Astrocyte (in vitro differentiated cells and primary cell): ENCODE measurements around the gene NCKAP5L. TPM values are rescaled to one million over a fixed set of nuclear protein-coding genes. Genes with fewer than 3 reads are reported as not detected.

Experiments used
- DNase-seq: peaks from one replicate; pipeline ENCODE4 v3.0.0-alpha.2; 2010; ENCODE audit warnings: low read depth
- FAIRE-seq: peaks from 2 replicates; lab custom pipeline; 2011; peaks lifted over from hg19 to GRCh38; lab: Jason Lieb, UNC
- H2AFZ ChIP-seq: 2 replicates; pipeline ENCODE4 v1.6.0; 2012; ENCODE audit warnings: low read depth, low read length, inconsistent platforms
- H3K27ac ChIP-seq: 2 replicates; pipeline ENCODE4 v1.5.1; 2011; ENCODE audit warnings: low read depth, low read length, inconsistent platforms
- H3K27me3 ChIP-seq: 2 replicates; pipeline ENCODE4 v1.6.0; 2011; ENCODE audit warnings: low read length, inconsistent platforms; ENCODE audit not compliant: insufficient read depth
- H3K36me3 ChIP-seq: 2 replicates; pipeline ENCODE4 v1.5.1; 2011; ENCODE audit warnings: low read length, inconsistent platforms; ENCODE audit not compliant: insufficient read depth
- H3K4me1 ChIP-seq: 2 replicates; pipeline ENCODE4 v1.5.1; 2011; ENCODE audit warnings: low read length, inconsistent platforms; ENCODE audit not compliant: insufficient read depth
- H3K4me2 ChIP-seq: 2 replicates; pipeline ENCODE4 v1.6.0; 2012; ENCODE audit warnings: low read length, inconsistent platforms
- H3K4me3 ChIP-seq: 2 replicates; pipeline ENCODE4 v1.5.1; 2011; ENCODE audit warnings: low read depth, mild to moderate bottlenecking, low read length, inconsistent platforms; ENCODE audit not compliant: insufficient read depth
- H3K79me2 ChIP-seq: 2 replicates; pipeline ENCODE4 v1.6.0; 2012; ENCODE audit warnings: mild to moderate bottlenecking, low read length, inconsistent platforms; ENCODE audit not compliant: insufficient read depth
- H3K9ac ChIP-seq: 2 replicates; pipeline ENCODE4 v1.6.0; 2012; ENCODE audit warnings: mild to moderate bottlenecking, low read length, inconsistent platforms
- H3K9me3 ChIP-seq: 2 replicates; pipeline ENCODE4 v1.5.1; 2012; ENCODE audit warnings: low read depth, mild to moderate bottlenecking, low read length, inconsistent platforms; ENCODE audit not compliant: insufficient read depth
- H4K20me1 ChIP-seq: 2 replicates; pipeline ENCODE4 v1.6.0; 2012; ENCODE audit warnings: low read length, inconsistent platforms; ENCODE audit not compliant: insufficient read depth
- H3K27ac Mint-ChIP-seq: one replicate; pipeline ENCODE4 v1.8.0; 2021; ENCODE audit warnings: mild to moderate bottlenecking, mixed read lengths; ENCODE audit not compliant: unreplicated experiment
- H3K27me3 Mint-ChIP-seq: one replicate; pipeline ENCODE4 v1.8.0; 2021; ENCODE audit warnings: low read depth, mixed read lengths; ENCODE audit not compliant: unreplicated experiment
- H3K36me3 Mint-ChIP-seq: one replicate; pipeline ENCODE4 v1.8.0; 2021; ENCODE audit warnings: low read depth, mixed read lengths; ENCODE audit not compliant: unreplicated experiment
- H3K4me1 Mint-ChIP-seq: one replicate; pipeline ENCODE4 v1.8.0; 2021; ENCODE audit warnings: low read depth, mixed read lengths; ENCODE audit not compliant: unreplicated experiment
- H3K4me3 Mint-ChIP-seq: one replicate; pipeline ENCODE4 v1.8.0; 2021; ENCODE audit warnings: mild to moderate bottlenecking, moderate library complexity, mixed read lengths; ENCODE audit not compliant: unreplicated experiment
- H3K9me3 Mint-ChIP-seq: one replicate; pipeline ENCODE4 v1.8.0; 2021; ENCODE audit warnings: mild to moderate bottlenecking, mixed read lengths; ENCODE audit not compliant: unreplicated experiment
- EZH2 ChIP-seq: IDR thresholded peaks from 2 replicates; pipeline ENCODE4 v1.6.1; 2012; ENCODE audit warnings: mild to moderate bottlenecking, low read length, inconsistent platforms; ENCODE audit not compliant: insufficient read depth
- total RNA-seq: library from RNA; stranded (reverse); gene quantifications from 2 replicates; pipeline ENCODE4 v1.2.1, GENCODE V29; 2021
- TF ChIP-seq, protein P1 (sequence below): IDR thresholded peaks from 2 replicates; pipeline ENCODE4 v1.5.1; 2011; ENCODE audit warnings: low read depth, mild to moderate bottlenecking, inconsistent platforms, low read length, moderate library complexity; ENCODE audit not compliant: insufficient read depth

Gene NCKAP5L
- total RNA-seq, 1 donor from 2014 or later = 59.5 TPM

DNA sequence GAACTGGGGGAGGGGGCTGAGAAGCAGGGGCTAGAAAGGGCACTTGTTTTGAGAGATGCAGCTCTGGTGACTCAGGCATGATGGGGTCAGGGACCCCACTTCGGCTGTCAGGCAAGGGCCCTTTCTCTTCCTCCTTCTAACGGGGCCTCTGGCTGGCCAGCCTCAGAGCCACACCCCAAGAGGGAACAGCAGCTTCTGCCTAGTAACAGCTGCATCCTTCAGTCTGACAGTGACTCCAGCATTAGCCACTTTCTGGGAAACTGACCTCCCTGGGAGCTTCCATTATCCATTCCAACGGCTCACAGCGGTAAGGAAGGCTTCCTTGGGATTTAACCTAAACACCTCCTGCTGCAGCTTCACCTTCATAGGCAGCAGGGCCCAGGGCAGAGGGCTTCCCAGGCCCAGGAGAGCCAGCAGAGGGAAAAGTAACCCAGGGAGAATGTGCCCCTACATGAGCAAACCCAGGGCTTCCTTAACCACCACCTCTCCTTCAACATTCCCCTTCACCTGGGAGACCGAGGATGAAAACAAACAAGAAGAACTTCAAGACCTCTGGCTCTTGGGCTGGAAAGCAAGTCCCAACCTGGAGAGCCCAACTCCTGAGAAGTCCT, 2.7 kb downstream of the NCKAP5L start:
- peaks cover 2% of the 10 kb centered on the region for H3K36me3 Mint-ChIP-seq
- no peaks in the 10 kb centered on the region for H3K27me3 ChIP-seq
- peak overlapping the region; percentile 22 for H3K4me3 ChIP-seq
- no peak overlapping the region for H2AFZ ChIP-seq
- peak overlapping the region; percentile 66 for H3K27ac ChIP-seq
- no peaks in the 10 kb centered on the region for H3K36me3 ChIP-seq
- peak; percentile 49 for DNase-seq
- H4K20me1 ChIP-seq = peaks cover 69% of the 10 kb centered on the region
- peaks cover 40% of the 10 kb centered on the region for H3K4me1 Mint-ChIP-seq
- H3K4me2 ChIP-seq = peak overlapping the region; percentile 97
- TF ChIP-seq EZH2 = no peak
- TF ChIP-seq, protein P1, sequence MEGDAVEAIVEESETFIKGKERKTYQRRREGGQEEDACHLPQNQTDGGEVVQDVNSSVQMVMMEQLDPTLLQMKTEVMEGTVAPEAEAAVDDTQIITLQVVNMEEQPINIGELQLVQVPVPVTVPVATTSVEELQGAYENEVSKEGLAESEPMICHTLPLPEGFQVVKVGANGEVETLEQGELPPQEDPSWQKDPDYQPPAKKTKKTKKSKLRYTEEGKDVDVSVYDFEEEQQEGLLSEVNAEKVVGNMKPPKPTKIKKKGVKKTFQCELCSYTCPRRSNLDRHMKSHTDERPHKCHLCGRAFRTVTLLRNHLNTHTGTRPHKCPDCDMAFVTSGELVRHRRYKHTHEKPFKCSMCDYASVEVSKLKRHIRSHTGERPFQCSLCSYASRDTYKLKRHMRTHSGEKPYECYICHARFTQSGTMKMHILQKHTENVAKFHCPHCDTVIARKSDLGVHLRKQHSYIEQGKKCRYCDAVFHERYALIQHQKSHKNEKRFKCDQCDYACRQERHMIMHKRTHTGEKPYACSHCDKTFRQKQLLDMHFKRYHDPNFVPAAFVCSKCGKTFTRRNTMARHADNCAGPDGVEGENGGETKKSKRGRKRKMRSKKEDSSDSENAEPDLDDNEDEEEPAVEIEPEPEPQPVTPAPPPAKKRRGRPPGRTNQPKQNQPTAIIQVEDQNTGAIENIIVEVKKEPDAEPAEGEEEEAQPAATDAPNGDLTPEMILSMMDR = no peak
- peak overlapping the region; percentile 87 for H3K9ac ChIP-seq
- H3K4me3 Mint-ChIP-seq = peak overlapping the region; percentile 95
- peak overlapping the region; percentile 93 for H3K27ac Mint-ChIP-seq
- no peaks in the 10 kb centered on the region for H3K9me3 ChIP-seq
- no peaks in the 10 kb centered on the region for H3K27me3 Mint-ChIP-seq
- H3K4me1 ChIP-seq = peaks cover 41% of the 10 kb centered on the region
- H3K9me3 Mint-ChIP-seq = no peaks in the 10 kb centered on the region
- peaks cover 73% of the 10 kb centered on the region for H3K79me2 ChIP-seq
- FAIRE-seq = no peak

GRCh38 chr12:49824895-49825294, 3.3 kb downstream of the NCKAP5L start:
- Histone ChIP-seq H3K9ac (peak overlapping the region; percentile 87), H3K79me2 (peaks cover 77% of the 10 kb centered on the region), H3K27me3 (no peaks in the 10 kb centered on the region), H3K4me1 (peaks cover 41% of the 10 kb centered on the region), H3K4me3 (peak overlapping the region; percentile 22), H3K36me3 (no peaks in the 10 kb centered on the region), H4K20me1 (peaks cover 73% of the 10 kb centered on the region), H3K9me3 (no peaks in the 10 kb centered on the region), H3K4me2 (peak overlapping the region; percentile 97), H2AFZ (no peak overlapping the region), H3K27ac (peak overlapping the region; percentile 66)
- no peak for TF ChIP-seq EZH2
- TF ChIP-seq, protein P1 = no peak
- H3K9me3 Mint-ChIP-seq = no peaks in the 10 kb centered on the region
- peak; percentile 63 for FAIRE-seq
- peaks cover 41% of the 10 kb centered on the region for H3K4me1 Mint-ChIP-seq
- H3K27me3 Mint-ChIP-seq = no peaks in the 10 kb centered on the region
- peaks cover 3% of the 10 kb centered on the region for H3K36me3 Mint-ChIP-seq
- H3K27ac Mint-ChIP-seq = peak overlapping the region; percentile 93
- peak; percentile 77 for DNase-seq
- H3K4me3 Mint-ChIP-seq = peak overlapping the region; percentile 95

GRCh38 chr12:49824416-49824815, 3.8 kb downstream of the NCKAP5L start:
- Mint-ChIP-seq H3K4me1 (peaks cover 45% of the 10 kb centered on the region), H3K4me3 (peak overlapping the region; percentile 54), H3K9me3 (no peaks in the 10 kb centered on the region), H3K27ac (peak overlapping the region; percentile 41), H3K36me3 (peaks cover 4% of the 10 kb centered on the region), H3K27me3 (no peaks in the 10 kb centered on the region)
- peaks cover 41% of the 10 kb centered on the region for H3K4me1 ChIP-seq
- no peak overlapping the region for H2AFZ ChIP-seq
- H3K9ac ChIP-seq = peak overlapping the region; percentile 87
- peak overlapping the region; percentile 97 for H3K4me2 ChIP-seq
- H3K4me3 ChIP-seq = peak overlapping the region; percentile 22
- DNase-seq (no peak), FAIRE-seq (no peak)
- H3K79me2 ChIP-seq = peaks cover 82% of the 10 kb centered on the region
- no peaks in the 10 kb centered on the region for H3K36me3 ChIP-seq
- no peaks in the 10 kb centered on the region for H3K9me3 ChIP-seq
- no peaks in the 10 kb centered on the region for H3K27me3 ChIP-seq
- no peak for TF ChIP-seq EZH2
- TF ChIP-seq, protein P1 = no peak
- peaks cover 78% of the 10 kb centered on the region for H4K20me1 ChIP-seq
- peak overlapping the region; percentile 66 for H3K27ac ChIP-seq
